Left kidney (tissue), 2 donors: Measurements from ENCODE around the gene ACMSD. TPM values are rescaled to one million over a fixed set of nuclear protein-coding genes. Genes with fewer than 3 reads are reported as not detected.
"Not testable (repeated sequence)": the region's sequence is repeated elsewhere in the genome, so short reads cannot be mapped to it uniquely, and the experiment has no call there.

Experiments
- DNase-seq: peaks from one replicate; pipeline ENCODE4 v3.0.0-alpha.2; 2013
- polyA plus RNA-seq: library from polyadenylated mRNA; unstranded; fragments of 120-200 nt; gene quantifications from one replicate; pipeline ENCODE4 v1.2.1, GENCODE V29; 2013; ENCODE audit not compliant: insufficient read length

ACMSD gene
- polyA plus RNA-seq, 1 donor: 43.9 TPM

DNA sequence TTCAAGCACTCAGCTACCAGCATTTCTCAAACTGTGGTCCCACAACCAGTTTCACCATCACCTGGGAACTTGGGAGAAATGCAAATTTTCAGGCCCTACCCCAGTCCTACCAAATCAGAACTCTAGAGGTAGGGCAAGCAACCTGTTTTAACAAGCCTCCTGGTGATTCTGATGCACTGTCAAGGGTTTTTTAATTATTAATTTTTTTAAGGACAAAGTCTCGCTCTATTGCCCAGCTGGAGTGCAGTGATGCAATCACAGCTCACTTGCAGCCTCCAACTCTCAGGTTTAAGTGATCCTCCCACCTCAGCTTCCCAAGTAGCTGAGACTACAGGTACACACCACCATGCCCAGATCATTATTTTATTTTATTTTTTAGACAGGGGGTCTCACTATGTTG, 7.8 kb downstream of the ACMSD start:
- no peak for DNase-seq

DNA sequence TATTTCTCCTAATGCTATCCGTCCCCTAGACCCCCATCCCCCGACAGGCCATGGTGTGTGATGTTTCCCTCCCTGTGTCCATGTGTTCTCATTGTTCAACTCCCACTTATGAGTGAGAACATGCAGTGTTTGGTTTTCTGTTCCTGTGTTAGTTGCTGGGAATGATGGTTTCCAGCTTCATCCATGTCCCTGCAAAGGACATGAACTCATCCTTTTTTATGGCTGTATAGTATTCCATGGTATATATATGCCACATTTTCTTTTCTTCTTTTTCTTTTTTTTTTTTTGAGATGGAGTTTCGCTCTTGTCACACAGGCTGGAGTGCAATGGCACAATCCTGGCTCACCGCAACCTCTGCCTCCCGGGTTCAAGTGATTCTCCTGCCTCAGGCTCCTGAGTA, 9.2 kb downstream of the ACMSD start:
- not testable (repeated sequence) for DNase-seq

DNA sequence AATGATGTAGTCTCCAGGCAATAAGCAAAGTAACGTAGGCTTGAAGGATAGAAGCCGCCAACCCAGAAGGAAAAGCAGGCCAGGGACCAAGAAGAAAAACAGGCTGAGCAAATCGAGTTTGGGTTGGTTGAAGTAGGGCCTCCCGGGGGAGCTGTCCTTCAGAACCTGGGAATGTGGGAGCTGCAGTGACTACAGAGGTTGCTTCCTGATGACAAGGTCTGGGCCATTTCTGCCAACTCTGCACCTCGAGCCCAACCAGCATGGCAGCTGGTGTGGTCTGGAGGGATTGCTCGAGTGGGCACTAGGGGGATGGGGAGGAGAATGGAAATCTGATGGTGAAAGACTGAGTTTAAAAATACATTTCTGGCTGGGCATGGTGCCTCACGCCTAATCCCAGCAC, 14.1 kb downstream of the ACMSD start:
- no peak for DNase-seq

GRCh38 chr2:134855709-134856108, 17.3 kb downstream of the ACMSD start:
- DNase-seq: no peak

DNA sequence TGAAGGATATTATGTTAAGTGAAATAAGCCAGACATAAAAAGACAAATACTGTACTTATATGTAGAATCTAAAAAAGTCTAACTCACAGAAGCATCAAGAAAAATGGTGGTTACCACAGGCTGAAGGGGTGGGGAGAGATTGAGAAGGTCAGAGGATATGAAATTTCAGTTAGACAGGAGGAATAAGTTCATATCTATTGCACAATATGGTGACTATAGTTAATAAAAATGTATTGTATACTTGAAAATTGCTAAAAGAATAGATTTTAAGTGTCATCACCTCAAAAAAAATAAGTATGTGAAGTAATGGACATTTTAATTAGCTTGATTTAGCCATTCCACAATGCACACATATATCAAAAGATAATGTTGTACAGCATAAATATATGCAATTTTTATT, 19.8 kb downstream of the ACMSD start:
- DNase-seq: no peak

DNA sequence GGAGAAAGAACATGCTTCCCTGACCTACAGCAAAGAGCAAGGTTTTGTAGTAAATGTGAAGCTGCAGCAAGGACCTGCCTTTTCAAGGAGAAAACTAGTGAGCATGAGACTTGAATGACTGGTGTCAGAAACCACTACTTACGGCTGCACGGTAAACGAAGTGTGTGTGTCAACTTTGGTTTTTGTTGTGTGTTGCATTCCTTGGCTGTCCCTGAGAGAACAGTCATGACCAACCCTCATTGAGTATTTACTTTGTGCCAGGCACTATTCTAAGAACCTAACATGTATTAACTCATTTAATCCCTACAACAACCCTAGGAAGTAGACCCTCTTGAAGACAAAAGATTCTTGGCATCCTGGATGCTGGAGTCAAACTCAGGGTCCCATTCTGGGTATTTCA, 22.8 kb downstream of the ACMSD start:
- DNase-seq: no peak

DNA sequence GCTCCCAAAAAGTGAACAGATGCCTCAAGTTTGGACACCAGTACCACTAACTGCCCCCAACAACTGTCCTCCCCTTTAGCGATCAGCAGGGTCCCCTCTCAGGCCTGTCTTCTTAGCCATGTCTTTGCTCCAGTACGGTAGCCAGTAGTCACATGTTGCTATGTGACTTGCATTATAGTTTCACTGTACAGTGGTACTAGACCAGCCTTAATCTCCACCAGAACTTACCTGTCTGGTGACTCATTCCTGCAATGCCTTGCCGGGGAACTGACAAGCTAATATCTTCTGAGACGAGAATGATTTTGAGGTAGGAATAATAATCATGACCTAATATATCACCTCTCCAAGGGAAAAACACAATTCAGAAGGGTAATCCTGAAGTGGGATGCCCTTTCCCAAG, 23.7 kb downstream of the ACMSD start:
- DNase-seq: no peak

DNA sequence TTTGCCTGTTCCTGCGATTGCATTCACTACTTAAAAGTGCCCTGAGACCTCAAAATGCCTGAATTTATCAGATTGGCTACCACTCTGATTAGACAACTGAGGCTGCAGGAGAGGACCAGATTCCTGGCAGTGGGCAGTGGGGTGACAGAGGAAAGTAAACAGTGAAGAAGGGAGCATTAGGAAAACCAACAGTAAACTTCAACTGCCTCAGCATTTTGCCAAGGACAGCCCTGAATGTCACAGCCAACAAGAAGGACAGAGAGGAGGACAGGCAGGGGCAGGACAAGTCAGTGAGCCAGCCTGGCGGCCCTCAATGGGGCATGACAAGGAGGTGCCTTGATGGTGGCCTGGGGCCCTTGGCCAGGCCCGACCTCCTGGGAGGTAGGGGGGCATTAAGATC, 24.3 kb downstream of the ACMSD start:
- no peak for DNase-seq

DNA sequence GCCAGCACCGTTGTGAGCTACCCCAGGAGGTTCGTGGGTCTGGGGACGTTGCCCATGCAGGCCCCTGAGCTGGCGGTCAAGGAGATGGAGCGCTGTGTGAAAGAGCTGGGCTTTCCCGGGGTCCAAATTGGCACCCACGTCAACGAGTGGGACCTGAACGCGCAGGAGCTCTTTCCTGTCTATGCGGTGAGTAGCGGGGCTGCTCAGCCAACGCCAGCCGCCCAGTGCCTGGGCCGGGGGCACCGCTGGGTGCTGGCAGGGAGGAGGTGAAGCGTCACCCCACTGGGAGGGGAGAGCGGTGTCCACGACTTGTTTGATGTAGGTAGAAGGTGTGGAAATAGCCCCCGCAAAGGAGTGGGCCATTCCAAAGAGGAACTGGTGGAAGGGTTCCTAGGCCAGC, 25.0 kb downstream of the ACMSD start:
- DNase-seq: no peak

DNA sequence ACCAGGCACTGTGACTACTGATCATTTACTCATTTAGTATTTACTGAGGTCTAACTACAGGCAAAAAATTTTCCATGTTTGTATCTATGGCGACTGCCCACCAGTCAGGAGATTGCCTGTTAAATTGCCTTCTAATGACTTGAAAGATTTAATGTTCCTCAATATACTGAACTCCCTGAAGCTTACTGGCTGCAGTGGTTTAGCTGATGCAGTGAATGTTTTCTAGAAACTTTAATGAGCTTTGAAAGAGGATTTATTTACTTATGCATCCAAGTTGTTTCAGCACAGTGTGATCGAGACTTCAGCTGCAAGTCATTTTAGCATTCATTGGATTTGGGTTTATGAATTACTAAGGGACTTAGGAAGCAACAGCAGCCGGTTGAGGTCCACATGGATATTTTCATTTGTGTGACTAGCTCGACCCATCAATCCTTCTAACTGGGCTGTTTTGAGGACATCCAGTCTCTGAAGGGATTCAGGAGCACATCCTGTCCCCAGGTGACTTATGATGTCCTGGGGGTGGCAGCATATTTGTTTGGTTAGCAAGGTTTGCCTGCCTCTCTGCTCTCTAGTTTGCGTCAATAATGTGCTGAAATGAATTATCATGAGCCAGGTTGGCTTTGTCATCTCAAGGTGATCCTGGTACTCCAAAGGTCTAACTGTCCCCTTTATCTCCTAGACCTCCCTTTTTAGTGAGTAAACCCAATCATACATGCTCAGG, 26.8 kb downstream of the ACMSD start:
- no peak for DNase-seq

- no peak for DNase-seq
Measured at GRCh38 chr2:134866498-134867099, 28.2 kb downstream of the ACMSD start.

DNA sequence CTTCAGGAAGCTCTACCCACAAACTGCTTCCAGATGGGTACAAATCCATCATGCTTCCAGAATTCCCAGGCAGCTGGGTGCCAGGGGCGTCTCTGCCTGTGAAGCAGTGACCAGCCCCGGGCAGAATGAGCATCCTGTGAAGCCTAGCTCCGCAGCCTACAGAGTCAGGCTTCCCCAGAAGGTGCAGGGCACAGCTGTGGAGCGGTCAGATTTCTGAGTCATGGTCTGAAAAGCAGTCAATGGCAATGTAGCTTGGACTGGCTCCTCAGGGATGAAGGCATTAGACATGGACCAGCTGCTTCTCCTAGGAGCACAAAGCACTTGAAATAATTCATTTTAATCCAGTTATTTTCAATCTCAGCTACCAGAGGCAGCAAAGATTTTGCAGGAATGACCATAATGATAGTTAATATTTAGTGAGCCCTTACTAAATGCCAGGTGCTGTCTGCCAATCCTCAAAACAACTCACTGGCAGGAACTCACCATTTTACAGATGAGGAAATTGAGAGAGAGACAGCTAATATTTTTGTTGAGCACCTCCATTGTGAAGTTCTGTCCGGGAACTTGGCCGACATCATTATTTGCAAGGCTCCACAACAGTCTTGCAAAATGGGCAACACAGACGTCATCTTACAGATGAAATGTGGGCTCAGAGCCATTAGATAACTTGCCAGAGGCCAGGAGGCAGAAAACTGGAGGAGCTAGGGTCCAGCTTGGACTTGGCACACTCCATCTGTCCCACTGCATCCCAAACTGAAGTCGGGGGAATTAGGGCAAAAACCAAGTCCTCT, 31.7 kb downstream of the ACMSD start:
- DNase-seq: no peak

DNA sequence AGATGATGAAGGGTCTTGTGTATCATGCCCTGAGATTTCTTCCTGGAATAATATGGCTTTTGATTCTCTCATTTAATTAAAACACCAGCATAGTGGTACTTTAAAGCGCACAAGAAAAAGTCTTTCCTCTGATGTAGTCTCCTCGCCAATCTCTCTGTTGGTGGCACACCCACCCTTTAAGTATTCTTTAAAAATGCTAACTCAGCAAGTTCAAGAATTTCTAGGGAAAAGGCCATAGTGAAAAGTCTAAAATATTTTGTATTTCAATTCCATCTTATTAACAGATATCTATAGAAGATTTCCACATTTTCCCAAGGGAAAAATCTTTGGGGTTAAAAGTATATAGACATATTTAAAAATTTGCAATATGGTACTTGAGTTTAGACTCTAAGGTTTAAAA, 34.7 kb downstream of the ACMSD start:
- DNase-seq: no peak

- DNase-seq: no peak
Measured at GRCh38 chr2:134875309-134875708, 36.9 kb downstream of the ACMSD start.

- DNase-seq: no peak
Measured at GRCh38 chr2:134882773-134883172, 44.4 kb downstream of the ACMSD start.

- no peak for DNase-seq
Measured at GRCh38 chr2:134883552-134884293, 45.3 kb downstream of the ACMSD start.

- DNase-seq: no peak
Measured at GRCh38 chr2:134884435-134884834, 46.0 kb downstream of the ACMSD start.

DNA sequence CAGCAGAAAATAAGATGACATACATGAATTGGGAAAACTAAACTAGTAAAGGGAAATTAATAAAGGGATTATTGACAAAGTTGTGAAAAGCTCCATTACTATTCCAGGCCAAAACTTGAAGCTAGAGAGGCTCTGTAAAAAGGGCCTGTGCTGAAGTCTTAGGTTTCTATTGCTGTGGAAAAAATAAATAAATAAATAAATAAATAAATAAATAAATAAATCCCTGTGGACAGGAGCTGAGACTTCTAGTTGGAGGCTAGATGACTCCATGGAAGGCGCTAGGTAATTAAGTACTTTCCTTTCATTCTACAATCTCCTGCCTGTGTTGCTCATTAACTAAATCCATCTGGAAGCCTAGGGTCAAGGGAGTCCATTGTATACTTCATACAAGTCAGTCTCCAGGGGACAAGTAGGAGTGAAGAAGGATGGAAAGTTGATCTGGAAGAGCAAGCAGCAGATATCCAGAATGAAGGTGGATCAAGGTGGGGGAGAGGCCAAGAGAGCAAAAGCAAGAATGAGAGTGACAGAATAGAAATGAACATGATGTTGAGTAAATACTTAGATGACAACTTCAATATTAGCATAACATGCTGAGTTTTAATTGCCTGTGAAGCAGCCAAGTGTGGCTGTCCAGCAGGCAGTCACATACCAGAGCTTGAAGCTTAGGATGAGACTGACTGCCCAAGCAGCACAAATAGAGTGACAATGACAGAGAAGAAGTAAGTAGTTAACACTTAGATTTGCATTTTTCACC, 54.0 kb downstream of the ACMSD start:
- DNase-seq: no peak

DNA sequence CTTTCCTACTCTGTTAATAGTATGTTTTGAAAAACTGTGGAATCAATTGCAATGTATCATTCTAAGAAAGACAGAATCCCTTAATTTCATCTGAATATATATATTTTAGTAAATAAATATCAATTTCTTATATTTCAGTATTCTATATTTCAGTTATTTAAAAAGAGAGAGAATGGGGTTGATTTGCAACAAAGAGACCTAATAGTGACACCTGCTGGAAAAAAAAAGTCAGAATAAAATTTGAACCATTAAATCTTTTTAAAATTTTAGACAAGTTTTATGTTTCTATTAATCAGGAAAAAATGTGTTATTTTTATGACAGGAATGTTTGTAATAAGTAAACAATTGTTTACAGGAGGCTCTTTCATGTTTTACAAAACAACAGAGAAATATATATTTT, 59.5 kb downstream of the ACMSD start:
- DNase-seq: no peak

GRCh38 chr2:134899204-134899603, 60.8 kb downstream of the ACMSD start:
- no peak for DNase-seq

DNA sequence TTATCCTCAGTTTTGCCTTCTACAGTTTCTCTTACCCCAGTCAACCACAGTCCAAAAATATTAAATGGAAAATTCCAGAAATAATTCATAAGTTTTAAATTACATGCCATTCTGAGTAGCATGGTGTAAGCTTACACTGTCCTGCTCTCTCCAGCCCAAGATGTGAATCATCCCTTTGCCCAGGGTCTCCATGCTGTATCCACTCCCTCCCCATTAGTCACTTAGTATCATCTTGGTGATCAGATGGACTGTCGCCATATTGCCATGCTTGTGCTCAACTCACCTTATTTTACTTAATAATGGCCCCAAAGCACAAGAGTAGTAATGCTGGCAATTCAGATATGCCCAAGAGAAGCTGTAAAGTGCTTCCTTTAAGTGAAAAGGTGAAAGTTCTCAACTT, 61.7 kb downstream of the ACMSD start:
- no peak for DNase-seq

DNA sequence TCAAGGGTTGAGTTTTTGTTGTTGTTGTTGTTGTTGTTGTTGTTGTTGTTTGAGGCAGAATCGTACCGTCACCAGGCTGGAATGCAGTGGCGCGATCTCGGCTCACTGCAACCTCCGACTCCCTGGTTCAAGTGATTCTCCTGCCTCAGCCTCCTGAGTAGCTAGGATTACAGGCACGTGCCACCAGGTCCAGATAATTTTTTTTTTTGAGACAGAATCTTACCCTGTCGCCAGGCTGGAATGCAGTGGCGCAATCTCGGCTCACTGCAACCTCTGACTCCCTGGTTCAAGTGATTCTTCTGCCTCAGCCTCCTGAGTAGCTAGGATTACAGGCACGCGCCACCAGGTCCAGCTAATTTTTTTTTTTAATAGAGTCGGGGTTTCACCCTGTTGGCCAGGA, 65.3 kb downstream of the ACMSD start:
- not testable (repeated sequence) for DNase-seq
